Fibroblast of pulmonary artery (primary cell): ENCODE measurements around the gene RASA4B.
A peak's percentile ranks its signal among the peaks of the same experiment; 100 is the strongest.
"Not testable (repeated sequence)": the region's sequence is repeated elsewhere in the genome, so short reads cannot be mapped to it uniquely, and the experiment has no call there.

Experiments
- DNase-seq: peaks from one replicate; pipeline ENCODE4 v3.0.0-alpha.2; 2010; ENCODE audit warnings: low read depth
- H3K4me3 ChIP-seq: replicated peaks from 2 replicates; pipeline ENCODE4 v1.5.1; 2011; ENCODE audit warnings: low read depth, mild to moderate bottlenecking, control low read depth, low read length, moderate library complexity
- TF ChIP-seq, protein P1 (sequence below): IDR thresholded peaks from 2 replicates; pipeline ENCODE4 v1.5.1; 2011; ENCODE audit warnings: mild to moderate bottlenecking, control low read depth, low read length, inconsistent platforms; ENCODE audit errors: missing control alignments

The RASA4B gene

DNA sequence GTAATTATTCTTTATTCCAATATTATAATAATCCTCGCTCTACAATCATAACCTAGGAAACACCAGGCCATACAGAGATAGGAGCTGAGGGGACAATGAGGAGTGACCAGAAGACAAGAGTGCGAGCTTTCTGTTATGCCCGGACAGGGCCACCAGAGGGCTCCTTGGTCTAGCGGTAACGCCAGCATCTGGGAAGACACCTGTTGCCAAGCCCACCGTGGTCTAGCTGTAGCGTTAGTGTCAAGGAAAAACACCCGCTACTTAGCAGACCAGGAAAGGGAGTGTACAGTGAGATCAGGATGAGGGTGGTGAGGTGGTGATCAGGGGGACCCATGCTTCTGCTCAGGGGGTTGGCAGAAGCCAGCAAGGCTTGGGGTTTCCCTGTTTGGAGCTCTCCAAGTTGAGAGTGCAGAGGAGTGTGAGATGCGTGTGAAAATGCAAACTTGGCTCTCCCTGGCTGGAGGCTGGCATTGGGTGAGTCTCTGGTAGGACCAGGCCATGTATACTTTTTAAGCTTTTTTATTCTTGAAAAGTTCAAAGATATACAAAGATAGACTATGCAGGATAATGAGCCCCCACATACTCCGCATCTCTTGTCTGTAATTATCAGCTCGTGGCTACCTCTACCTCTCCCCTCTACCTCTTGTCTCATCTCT lies 37.5 kb downstream of the RASA4B start:
- TF ChIP-seq, protein P1, sequence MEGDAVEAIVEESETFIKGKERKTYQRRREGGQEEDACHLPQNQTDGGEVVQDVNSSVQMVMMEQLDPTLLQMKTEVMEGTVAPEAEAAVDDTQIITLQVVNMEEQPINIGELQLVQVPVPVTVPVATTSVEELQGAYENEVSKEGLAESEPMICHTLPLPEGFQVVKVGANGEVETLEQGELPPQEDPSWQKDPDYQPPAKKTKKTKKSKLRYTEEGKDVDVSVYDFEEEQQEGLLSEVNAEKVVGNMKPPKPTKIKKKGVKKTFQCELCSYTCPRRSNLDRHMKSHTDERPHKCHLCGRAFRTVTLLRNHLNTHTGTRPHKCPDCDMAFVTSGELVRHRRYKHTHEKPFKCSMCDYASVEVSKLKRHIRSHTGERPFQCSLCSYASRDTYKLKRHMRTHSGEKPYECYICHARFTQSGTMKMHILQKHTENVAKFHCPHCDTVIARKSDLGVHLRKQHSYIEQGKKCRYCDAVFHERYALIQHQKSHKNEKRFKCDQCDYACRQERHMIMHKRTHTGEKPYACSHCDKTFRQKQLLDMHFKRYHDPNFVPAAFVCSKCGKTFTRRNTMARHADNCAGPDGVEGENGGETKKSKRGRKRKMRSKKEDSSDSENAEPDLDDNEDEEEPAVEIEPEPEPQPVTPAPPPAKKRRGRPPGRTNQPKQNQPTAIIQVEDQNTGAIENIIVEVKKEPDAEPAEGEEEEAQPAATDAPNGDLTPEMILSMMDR = peak; percentile 21
- DNase-seq, H3K4me3 ChIP-seq: not testable (repeated sequence)

DNA sequence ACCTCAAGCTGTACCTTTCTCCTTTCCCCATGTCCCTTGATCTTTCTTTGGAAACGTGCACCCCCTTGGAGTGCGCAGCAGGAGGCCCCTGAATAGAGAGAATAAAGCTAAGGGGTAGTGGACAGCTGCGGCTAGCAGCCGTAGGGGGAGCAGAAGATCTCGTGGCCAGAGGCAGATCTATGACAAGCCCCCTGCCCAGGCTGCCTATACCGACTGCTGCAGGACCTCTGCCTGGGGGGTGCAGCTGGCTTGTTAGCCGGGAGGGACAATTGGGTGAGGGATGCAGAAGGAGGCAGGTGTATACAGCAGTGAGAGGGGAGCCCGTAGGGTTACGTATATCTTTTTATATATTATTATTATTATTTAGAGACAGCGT lies 38.4 kb downstream of the RASA4B start:
- not testable (repeated sequence) for DNase-seq

DNA sequence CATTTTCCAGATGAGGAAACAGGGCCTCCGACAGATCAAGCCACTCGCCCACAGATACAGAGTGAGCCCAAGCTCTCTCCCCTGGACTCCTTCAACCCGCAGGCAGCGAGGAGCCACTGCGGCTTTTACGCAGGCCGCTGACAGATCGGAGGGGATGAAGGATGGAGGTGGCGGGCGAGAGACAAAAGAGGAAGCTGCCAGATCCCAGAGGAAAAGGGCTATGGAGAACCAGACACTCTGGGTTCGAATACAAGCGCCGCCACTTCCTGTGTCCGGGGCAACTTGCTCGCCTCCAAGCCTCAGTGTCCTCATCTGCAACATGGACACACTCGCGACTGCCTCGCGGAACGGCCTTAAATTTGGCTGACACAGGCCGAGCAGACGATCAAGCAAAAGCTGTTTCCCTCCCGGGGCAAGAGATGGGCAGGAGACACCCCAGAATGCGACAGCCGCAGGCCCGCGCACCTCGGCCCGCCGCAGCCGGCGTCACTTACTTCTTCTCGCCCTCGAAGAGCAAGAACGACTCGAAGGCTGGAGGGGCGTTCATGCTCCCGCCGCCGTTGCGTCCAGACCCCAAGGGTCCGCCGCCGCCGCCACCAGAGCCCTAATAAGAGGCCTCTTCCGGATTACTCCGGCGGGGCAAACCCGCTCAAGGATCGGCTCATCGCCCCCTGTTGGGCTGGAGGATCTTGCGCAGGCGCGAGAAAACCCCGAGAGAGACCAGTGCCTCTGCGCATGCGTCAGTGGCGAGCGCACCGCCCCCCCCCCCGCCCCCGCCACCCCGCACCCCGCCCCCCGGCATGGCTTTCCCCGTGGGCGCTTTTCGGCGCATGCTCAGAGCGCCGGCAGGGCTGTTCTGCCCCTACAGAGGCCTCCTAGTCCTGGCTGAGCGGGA lies 39.0 kb downstream of the RASA4B start, which contains the start of gene POLR2J:
Gene POLR2J, minus strand, starts transcription at position 609 of the 895 bp plus-strand sequence. Its CDS starts 62 bp downstream, at position 547.
- DNase-seq = peak; percentile 53
- H3K4me3 ChIP-seq = peak within 1 kb of the TSS; percentile 46

More for the DNA sequence above, 38.4 kb downstream of the RASA4B start:
- not testable (repeated sequence) for H3K4me3 ChIP-seq

DNA sequence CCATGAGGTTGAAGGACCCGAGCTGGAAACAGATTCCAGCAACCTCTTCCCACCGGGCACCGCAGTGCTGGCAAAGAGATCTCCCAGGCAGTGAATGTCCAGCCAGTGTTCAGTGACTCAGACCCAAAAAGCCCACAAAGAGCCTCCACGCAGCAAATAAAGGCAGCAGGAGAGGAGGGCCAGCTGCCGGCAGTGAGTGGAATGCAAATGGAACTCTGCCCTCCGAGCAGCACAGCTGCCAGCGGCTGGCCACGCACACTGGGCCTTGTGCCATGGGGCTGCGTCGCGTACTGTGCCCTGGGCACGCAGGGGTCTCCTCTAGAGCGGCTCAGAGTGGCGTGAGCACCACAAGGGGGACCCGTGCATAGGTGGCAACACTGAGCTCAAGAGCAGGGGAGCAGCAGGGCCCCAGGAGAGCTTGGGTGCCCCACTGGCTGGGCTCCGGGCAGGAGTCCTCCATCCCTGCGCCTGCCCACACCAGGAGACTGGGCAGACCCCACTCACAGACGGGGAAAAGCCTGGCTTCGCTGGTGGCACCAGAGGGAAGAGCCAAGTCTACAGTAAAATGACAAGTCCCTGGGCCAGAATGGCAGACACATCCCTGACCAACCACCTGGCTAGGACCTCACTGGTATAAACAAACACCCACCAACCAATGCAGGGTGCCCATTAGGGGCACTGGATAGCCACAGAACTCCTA lies 42.7 kb downstream of the RASA4B start:
- H3K4me3 ChIP-seq, DNase-seq: not testable (repeated sequence)

DNA sequence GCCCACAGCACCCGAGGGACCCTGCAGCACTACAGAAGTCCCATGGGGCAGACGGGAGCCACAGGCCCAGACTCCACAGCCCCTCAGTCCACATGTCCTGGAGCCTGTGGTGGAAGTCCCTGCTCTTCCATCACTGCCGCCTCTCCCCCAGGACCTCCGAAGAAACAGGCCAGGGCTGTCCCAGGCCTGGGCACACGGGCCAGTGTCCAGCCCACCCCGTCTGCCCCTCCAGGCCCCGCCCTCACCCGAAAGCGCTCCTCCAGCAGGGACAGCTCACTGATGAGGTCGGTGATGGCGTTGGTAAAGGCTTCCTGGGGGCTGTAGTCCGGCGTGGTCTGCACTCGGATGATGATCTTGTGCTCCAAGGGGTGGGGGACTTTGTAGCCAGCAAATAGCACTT lies 43.5 kb downstream of the RASA4B start:
- not testable (repeated sequence) for H3K4me3 ChIP-seq, DNase-seq

DNA sequence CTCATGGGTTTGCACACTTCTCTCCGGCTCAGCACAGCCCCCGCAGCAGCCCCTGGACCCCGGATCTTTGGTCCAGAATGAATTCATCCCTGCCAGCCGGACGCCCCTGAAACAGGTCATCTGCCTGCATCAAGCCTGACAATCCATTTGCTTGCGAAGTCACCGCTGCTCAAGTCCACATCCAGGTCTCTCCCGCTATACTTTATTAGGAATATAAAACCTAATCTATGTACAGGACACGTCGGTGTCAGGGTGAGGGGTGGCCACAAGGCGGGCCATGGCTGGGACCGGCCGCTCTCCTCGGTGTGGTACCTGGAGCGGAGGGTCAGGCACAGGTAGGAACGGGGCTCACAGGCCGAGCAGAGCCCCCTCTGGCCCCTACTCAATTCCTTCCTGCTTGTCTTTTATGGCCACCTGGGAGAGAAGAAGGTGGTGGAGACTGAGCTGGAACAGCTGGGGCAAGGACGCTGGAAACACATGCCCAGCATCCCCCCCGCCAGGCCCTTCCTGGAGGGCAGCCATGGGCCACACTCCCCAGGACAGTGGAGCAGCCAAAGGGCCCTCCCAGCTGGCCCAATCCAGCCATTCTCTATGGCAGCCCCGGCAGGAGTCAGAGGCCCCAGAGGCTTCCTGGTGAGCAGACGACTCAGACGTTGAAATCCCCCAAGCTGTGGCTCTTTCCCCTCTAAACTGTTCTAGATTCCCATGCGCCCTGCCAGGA lies 44.1 kb downstream of the RASA4B start:
- TF ChIP-seq, protein P1 = no peak
- no peak for DNase-seq
- H3K4me3 ChIP-seq = no peak overlapping the region

DNA sequence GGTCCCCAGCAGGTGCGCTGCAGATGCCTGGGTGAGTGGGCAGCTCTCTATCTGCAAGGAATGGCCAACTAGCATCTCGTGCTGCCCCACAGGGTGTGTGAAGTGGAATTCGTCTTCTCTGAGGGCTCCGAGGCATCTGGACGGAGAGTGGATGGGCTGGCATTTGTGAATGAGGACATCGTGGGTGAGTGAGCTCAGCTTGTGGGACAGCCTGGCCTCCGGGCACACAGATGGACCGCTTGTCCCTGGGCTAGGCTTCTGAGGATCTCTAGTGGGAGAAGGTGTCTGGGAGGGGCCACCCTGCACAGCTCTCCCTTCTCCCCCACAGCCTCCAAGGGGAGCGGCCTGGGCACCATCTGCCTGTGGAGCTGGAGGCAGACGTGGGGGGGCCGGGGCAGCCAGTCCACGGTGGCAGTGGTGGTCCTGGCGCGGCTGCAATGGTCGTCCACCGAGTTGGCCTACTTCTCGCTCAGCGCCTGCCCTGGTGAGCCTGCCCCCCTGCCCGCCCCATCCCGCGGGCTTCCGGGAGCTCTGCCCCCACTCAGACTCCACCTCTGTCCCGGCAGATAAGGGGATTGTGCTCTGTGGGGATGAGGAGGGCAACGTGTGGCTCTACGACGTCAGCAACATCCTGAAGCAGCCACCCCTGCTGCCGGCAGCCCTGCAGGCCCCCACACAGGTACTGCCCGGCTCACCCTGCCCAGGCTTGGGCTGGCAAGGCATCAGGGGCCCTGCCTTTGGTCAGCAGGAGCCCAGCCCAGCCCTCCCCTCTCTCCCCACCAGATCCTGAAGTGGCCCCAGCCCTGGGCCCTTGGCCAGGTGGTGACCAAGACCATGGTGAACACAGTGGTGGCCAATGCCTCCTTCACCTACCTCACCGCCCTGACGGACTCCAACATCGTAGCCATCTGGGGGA lies 45.2 kb downstream of the RASA4B start:
- no peak for DNase-seq
- TF ChIP-seq, protein P1 = no peak
- no peak overlapping the region for H3K4me3 ChIP-seq

DNA sequence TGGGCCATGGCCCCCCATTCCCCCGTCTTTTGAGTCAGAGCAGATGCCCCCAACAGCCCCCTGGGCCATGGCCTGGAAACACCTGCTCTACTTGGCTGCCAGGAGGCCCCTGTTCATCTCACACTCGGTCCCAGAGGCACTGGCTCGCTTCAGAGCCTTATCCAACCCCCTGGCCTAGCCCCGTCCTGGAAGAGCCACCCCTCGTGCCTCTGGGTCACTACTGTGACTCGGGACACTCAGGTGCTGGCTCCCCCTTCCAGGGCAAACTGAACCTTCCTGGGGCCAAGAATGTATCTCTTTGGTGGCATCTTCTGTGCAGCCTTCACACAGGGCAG lies 45.8 kb downstream of the RASA4B start:
- TF ChIP-seq, protein P1 = no peak
- H3K4me3 ChIP-seq = no peak overlapping the region
- DNase-seq = no peak
